ENCODE results near the gene ABAT.

ABAT gene

DNA sequence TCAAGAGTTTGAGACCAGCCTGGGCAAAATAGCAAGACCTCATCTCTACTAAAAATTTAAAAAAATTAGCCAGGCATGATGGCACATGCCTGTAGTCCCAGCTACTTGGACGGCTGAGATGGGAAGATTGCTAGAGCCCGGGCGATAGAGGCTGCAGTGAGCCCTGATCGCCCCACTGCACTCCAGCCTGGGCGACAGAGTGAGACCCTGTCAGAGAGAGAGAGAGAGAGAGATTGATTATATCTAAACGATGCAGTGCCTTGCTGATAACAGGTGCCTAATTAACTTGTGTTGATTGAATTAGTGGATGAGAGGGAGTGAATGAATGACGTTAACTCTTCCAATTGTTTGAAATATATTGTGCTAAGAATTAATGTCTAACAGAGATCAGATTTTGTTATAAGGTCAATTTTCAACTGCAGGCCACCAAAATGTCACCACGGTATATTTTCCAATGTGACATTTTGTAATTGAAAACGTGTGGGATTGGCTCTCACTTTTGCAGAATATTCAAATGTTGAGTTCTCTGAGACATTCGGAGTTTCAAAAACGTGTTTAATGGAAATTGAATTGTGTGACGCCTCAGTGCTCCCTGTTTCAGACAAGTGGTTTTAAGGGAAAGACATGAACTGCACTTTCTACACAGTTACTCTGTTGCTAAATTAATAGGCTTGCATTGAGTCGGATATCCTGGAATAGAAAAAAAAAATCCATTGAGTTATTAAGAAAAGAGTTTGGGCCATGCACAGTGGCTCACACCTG lies 53.6 kb downstream of the ABAT start:
- no peak overlapping the region for H2AFZ ChIP-seq (ENCODE audit: low read length)

DNA sequence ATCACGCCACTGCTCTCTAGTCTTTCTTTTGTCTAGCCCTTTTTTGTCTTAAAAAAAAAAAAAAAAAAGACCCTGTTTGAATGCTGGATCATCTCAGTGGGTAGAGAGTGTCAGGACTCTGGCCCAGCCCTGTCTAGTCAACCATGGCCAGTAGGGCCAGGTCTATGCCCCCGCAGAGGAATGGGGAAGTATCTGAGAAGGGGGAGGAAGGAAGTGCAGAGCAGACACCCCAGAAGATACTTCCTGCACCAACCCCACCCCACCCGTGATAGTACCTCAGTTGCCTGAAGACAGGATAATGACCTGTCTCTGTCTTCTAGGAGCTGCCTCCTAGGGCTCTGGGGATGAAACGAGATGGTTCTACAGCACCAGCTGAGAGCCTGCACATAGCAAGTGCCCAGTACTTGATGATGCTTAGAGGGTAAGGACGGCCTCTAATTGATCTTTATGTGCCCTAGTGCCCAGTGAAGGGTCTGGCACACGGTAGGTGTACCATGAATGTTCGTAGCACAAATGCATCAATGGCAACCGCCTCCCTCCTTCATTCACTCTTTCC lies 55.4 kb downstream of the ABAT start:
- no peaks in the 10 kb centered on the region; the same call in 1 of the 2 replicates for H3K9me3 ChIP-seq (ENCODE audit: low read length)
- no peaks in the 10 kb centered on the region for H3K79me2 ChIP-seq (ENCODE audit: insufficient read depth, low read length)
- H3K4me2 ChIP-seq (ENCODE audit: low read length) = no peak overlapping the region
- no peaks in the 10 kb centered on the region for H3F3A ChIP-seq (ENCODE audit: insufficient read depth, low read length)
- H3K27me3 ChIP-seq (ENCODE audit: insufficient read depth, low read length) = peaks cover 7% of the 10 kb centered on the region; the same call in 1 of the 2 replicates
- no peaks in the 10 kb centered on the region for H3K36me3 ChIP-seq (ENCODE audit: insufficient read depth, low read length)
- no peak overlapping the region for H3K9ac ChIP-seq (ENCODE audit: low read length)
- no peaks in the 10 kb centered on the region for H3K4me1 ChIP-seq (ENCODE audit: insufficient read depth, low read length, severe bottlenecking)
- H3K4me3 ChIP-seq (ENCODE audit: low read depth, low read length, poor library complexity, severe bottlenecking) = no peak overlapping the region
- no peaks in the 10 kb centered on the region for H4K20me1 ChIP-seq (ENCODE audit: insufficient read depth, low read length)
- TF ChIP-seq EZH2 (IDR thresholded peaks at IDR 0.05; ENCODE audit: borderline replicate concordance, low read length) = no peak
- TF ChIP-seq, protein P1, sequence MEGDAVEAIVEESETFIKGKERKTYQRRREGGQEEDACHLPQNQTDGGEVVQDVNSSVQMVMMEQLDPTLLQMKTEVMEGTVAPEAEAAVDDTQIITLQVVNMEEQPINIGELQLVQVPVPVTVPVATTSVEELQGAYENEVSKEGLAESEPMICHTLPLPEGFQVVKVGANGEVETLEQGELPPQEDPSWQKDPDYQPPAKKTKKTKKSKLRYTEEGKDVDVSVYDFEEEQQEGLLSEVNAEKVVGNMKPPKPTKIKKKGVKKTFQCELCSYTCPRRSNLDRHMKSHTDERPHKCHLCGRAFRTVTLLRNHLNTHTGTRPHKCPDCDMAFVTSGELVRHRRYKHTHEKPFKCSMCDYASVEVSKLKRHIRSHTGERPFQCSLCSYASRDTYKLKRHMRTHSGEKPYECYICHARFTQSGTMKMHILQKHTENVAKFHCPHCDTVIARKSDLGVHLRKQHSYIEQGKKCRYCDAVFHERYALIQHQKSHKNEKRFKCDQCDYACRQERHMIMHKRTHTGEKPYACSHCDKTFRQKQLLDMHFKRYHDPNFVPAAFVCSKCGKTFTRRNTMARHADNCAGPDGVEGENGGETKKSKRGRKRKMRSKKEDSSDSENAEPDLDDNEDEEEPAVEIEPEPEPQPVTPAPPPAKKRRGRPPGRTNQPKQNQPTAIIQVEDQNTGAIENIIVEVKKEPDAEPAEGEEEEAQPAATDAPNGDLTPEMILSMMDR (IDR thresholded peaks at IDR 0.05; ENCODE audit: low read length) = no peak
- H3K27ac ChIP-seq (ENCODE audit: low read depth, low read length, poor library complexity, severe bottlenecking) = no peak overlapping the region
- no peak overlapping the region for H2AFZ ChIP-seq (ENCODE audit: low read length)
- H3K9me2 ChIP-seq (ENCODE audit: low read depth, low read length) = no peaks in the 10 kb centered on the region

More for the DNA sequence above, 53.6 kb downstream of the ABAT start:
- Histone ChIP-seq H3K79me2 (ENCODE audit: insufficient read depth, low read length) (no peaks in the 10 kb centered on the region), H3K36me3 (ENCODE audit: insufficient read depth, low read length) (no peaks in the 10 kb centered on the region), H3K4me2 (ENCODE audit: low read length) (no peak overlapping the region), H3K9me2 (ENCODE audit: low read depth, low read length) (no peaks in the 10 kb centered on the region), H3K27ac (ENCODE audit: low read depth, low read length, poor library complexity, severe bottlenecking) (no peak overlapping the region), H3K27me3 (ENCODE audit: insufficient read depth, low read length) (peaks cover 7% of the 10 kb centered on the region; the same call in 1 of the 2 replicates), H3K4me3 (ENCODE audit: low read depth, low read length, poor library complexity, severe bottlenecking) (no peak overlapping the region), H3F3A (ENCODE audit: insufficient read depth, low read length) (no peaks in the 10 kb centered on the region), H3K9ac (ENCODE audit: low read length) (no peak overlapping the region), H3K9me3 (ENCODE audit: low read length) (no peaks in the 10 kb centered on the region), H3K4me1 (ENCODE audit: insufficient read depth, low read length, severe bottlenecking) (no peaks in the 10 kb centered on the region), H4K20me1 (ENCODE audit: insufficient read depth, low read length) (no peaks in the 10 kb centered on the region)
- TF ChIP-seq EZH2 (IDR thresholded peaks at IDR 0.05; ENCODE audit: borderline replicate concordance, low read length) = no peak
- TF ChIP-seq, protein P1 (IDR thresholded peaks at IDR 0.05; ENCODE audit: low read length) = no peak

DNA sequence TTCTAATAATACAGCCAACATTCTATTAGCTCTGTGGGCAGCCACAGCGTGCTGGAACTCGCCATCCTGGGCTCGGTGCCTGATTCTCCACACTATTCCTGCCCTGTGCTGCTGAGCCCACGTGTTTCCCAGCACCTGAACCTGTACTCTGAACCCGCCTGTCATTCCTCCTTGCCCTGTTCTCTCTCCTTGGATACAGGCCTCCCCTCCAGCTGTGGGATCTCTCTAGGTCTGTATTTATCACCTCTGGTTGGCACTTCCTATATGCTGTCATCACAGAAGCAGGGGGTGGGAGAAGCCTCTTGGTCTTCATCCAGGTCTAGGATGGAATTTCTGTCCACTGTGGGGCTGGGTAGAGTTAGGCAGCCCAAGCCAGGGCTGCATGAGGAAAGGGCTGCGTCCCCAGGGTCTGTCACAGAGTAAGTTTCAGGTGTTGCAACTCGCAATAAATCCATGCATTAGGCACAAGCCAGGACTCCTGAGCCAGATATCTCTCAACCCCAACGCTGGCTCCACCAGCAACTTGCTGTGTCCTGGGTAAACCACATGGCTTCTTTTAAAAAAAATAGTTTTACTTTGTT lies 56.0 kb downstream of the ABAT start:
- peaks cover 7% of the 10 kb centered on the region; the same call in 1 of the 2 replicates for H3K27me3 ChIP-seq (ENCODE audit: insufficient read depth, low read length)
- H3K9me2 ChIP-seq (ENCODE audit: low read depth, low read length) = no peaks in the 10 kb centered on the region
- H3K4me2 ChIP-seq (ENCODE audit: low read length) = no peak overlapping the region

More for the DNA sequence above, 56.0 kb downstream of the ABAT start:
- H3K27ac ChIP-seq (ENCODE audit: low read depth, low read length, poor library complexity, severe bottlenecking) = no peak overlapping the region
- H3K4me1 ChIP-seq (ENCODE audit: insufficient read depth, low read length, severe bottlenecking) = no peaks in the 10 kb centered on the region
- H3K9ac ChIP-seq (ENCODE audit: low read length) = no peak overlapping the region
- H3K36me3 ChIP-seq (ENCODE audit: insufficient read depth, low read length) = no peaks in the 10 kb centered on the region
- no peaks in the 10 kb centered on the region; the same call in 1 of the 2 replicates for H3K9me3 ChIP-seq (ENCODE audit: low read length)
- H3K4me3 ChIP-seq (ENCODE audit: low read depth, low read length, poor library complexity, severe bottlenecking) = no peak overlapping the region
- H3F3A ChIP-seq (ENCODE audit: insufficient read depth, low read length) = no peaks in the 10 kb centered on the region
- H2AFZ ChIP-seq (ENCODE audit: low read length) = no peak overlapping the region
- no peak for TF ChIP-seq EZH2 (IDR thresholded peaks at IDR 0.05; ENCODE audit: borderline replicate concordance, low read length)
- TF ChIP-seq, protein P1 (IDR thresholded peaks at IDR 0.05; ENCODE audit: low read length) = no peak
- no peaks in the 10 kb centered on the region for H3K79me2 ChIP-seq (ENCODE audit: insufficient read depth, low read length)
- H4K20me1 ChIP-seq (ENCODE audit: insufficient read depth, low read length) = no peaks in the 10 kb centered on the region

All from OCI-LY1 (cell line).